22Rv1 (cell line): Measurements from ENCODE around the gene ALDH1A2.
"Not testable (repeated sequence)": the region's sequence is repeated elsewhere in the genome, so short reads cannot be mapped to it uniquely, and the experiment has no call there.

Source experiments
- H3K27ac ChIP-seq: fragments of 450-650 bp; 2 replicates; pipeline ENCODE4 v1.5.1; 2017
- CTCF ChIP-seq: fragments of 450-650 bp; IDR thresholded peaks from 2 replicates; pipeline ENCODE4 v1.5.1; 2017; ENCODE audit warnings: mild to moderate bottlenecking
- ZFX ChIP-seq: fragments of 450-650 bp; IDR thresholded peaks from 2 replicates; pipeline ENCODE4 v1.6.1; 2017; ENCODE audit warnings: antibody characterized with exemption, borderline replicate concordance

The ALDH1A2 gene

DNA sequence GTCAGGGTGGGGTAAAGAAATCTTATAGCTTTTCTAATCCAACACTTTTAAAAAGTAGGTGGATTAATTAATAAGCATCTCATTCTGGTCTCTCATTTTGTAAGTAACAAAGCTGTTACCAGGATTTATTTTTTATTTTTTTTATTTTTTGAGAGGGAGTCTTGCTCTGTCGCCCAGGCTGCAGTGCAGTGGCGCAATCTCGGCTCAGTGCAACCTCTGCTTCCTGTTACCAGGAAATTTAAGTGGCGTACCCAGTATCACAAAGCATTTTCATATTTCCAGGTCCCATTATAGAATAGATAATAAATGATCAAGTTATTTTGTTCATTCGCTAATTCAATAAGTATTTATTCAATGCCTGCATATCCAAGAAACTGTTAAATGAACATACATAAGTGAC is 13.2 kb downstream of the ALDH1A2 start:
- no peak overlapping the region for H3K27ac ChIP-seq
- TF ChIP-seq CTCF (no peak), ZFX (no peak)

- H3K27ac ChIP-seq, result no peak overlapping the region
Observed at GRCh38 chr15:58049520-58050227, 15.8 kb downstream of the ALDH1A2 start.

DNA sequence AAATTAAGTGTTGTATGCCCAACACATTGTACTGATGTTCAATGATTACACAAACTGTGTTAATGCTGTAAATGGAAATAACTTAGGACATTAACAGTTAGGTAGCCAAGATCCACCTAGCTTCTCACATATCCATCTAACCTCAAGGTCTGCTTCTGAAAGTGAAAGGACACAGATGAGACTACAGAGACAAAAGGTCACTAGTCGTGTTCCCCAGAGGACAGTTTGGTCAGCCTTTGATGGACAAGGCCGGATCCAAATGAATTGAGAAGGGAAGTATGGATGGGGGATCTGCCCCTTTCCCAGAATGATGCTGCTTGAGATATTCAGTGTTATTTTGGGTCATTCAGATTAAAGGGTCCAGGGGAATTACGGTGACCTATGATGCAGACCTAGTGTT is 17.2 kb downstream of the ALDH1A2 start:
- H3K27ac ChIP-seq, result no peak overlapping the region

More at GRCh38 chr15:58049520-58050227, 15.8 kb downstream of the ALDH1A2 start:
- TF ChIP-seq ZFX, result no peak
- no peak for TF ChIP-seq CTCF

DNA sequence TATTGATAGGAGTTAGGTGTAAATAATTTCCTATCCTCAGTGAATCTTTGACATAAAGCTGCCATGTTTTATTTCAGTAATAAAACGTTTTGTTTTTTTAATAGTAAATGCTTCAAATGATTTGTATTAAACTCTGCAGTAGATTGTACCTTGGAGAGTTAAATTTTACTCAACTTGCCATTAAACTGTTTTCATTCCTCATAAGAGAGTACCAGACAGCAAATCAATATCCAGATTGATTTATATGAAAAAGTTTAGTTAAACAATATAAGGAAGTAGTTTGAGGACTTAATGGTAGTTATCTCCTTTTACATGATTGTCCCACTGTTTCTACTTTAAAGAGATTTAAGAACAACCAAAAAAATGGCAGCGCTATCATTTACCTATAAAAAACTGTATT is 18.4 kb downstream of the ALDH1A2 start:
- H3K27ac ChIP-seq, result no peak overlapping the region
- TF ChIP-seq ZFX, result no peak
- TF ChIP-seq CTCF, result no peak

More for the DNA sequence above, 17.2 kb downstream of the ALDH1A2 start:
- TF ChIP-seq ZFX, result no peak
- TF ChIP-seq CTCF, result no peak

DNA sequence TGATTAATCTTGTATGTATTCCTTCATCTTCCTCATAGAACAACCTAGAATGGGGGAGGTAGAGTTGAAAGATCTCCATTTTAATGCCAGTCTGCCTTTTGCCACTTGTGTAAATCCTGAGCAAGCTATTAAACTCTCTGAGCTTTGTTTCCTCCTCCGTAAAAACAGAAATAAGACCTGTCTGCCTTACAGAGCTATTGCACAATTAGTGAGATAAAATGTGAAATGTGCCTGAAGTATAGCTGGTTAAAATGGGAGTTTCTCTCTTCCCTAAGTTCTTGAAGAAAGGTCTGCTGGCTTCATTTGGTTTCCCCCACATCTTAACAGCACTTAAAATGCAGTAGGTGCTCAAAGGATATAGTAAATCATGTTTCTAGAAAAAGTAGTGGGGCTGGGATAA is 19.0 kb downstream of the ALDH1A2 start:
- no peak overlapping the region for H3K27ac ChIP-seq
- no peak for TF ChIP-seq CTCF
- TF ChIP-seq ZFX, result no peak

GRCh38 chr15:58045376-58045775 is 20.1 kb downstream of the ALDH1A2 start:
- not testable (repeated sequence) for H3K27ac ChIP-seq

- no peak overlapping the region for H3K27ac ChIP-seq
- TF ChIP-seq CTCF, result no peak
Observed at GRCh38 chr15:58044551-58044950, 21.0 kb downstream of the ALDH1A2 start.
